ENCODE measurements around the gene CRTAC1. TPM values are rescaled to one million over a fixed set of nuclear protein-coding genes. Genes with fewer than 3 reads are reported as not detected.

The CRTAC1 gene
- polyA plus RNA-seq, 1 of the 3 experiments (the other 2 are of a cell fraction), result 0.05 TPM

- no peaks in the 10 kb centered on the region for H3K79me2 ChIP-seq (ENCODE audit: insufficient read depth)
- H3K36me3 ChIP-seq (replicated peaks in 1 of 2; ENCODE audit: control insufficient read depth in 1 of 2, insufficient read depth in 2 of 2, low read length in 1 of 2), result no peaks in the 10 kb centered on the region
- H3F3A ChIP-seq (replicated peaks; ENCODE audit: insufficient read depth), result no peaks in the 10 kb centered on the region
- no peak for DNase-seq
- H3K27me3 ChIP-seq (ENCODE audit: insufficient read depth), result no peaks in the 10 kb centered on the region
- TF ChIP-seq, protein P1, sequence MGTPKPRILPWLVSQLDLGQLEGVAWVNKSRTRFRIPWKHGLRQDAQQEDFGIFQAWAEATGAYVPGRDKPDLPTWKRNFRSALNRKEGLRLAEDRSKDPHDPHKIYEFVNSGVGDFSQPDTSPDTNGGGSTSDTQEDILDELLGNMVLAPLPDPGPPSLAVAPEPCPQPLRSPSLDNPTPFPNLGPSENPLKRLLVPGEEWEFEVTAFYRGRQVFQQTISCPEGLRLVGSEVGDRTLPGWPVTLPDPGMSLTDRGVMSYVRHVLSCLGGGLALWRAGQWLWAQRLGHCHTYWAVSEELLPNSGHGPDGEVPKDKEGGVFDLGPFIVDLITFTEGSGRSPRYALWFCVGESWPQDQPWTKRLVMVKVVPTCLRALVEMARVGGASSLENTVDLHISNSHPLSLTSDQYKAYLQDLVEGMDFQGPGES (IDR thresholded peaks at IDR 0.05; ENCODE audit: low read depth, low read length), result no peak
- TF ChIP-seq RFX5 (IDR thresholded peaks at IDR 0.05; ENCODE audit: low read length) (no peak), TCF12 (IDR thresholded peaks at IDR 0.05) (no peak), RAD21 (IDR thresholded peaks at IDR 0.05; ENCODE audit: low read length) (no peak), GABPA (IDR thresholded peaks at IDR 0.05; ENCODE audit: low read depth) (no peak)
- no peak overlapping the region for H3K4me3 ChIP-seq (ENCODE audit: low read depth in 2 of 2, low read length in 1 of 2)
- no peak overlapping the region for H2AFZ ChIP-seq (ENCODE audit: low read depth)
- CTCF ChIA-PET, result interaction anchor here (0.7 kb wide), 1 partner anchor 52 kb away, joined by 3 read pairs; no protein-coding TSS in a partner anchor
- no peaks in the 10 kb centered on the region for H3K9me3 ChIP-seq
- H3K27ac ChIP-seq (ENCODE audit: low read depth in 2 of 2, low read length in 1 of 2), result no peak overlapping the region
- no peaks in the 10 kb centered on the region for H4K20me1 ChIP-seq (ENCODE audit: insufficient read depth)
- H3K9ac ChIP-seq, result no peak overlapping the region
- POLR2A ChIA-PET, result no interaction called here
- H3K4me1 ChIP-seq (ENCODE audit: control insufficient read depth in 1 of 2, insufficient read depth in 2 of 2, low read depth in 1 of 2, low read length in 1 of 2), result no peaks in the 10 kb centered on the region
- no peak overlapping the region for H3K4me2 ChIP-seq
- H3K9me2 ChIP-seq, result no peaks in the 10 kb centered on the region
- 52% methylated on average over 3 of the region's 3 CpGs for WGBS (ENCODE audit: low lambda C conversion rate)
These were observed 52.7 kb downstream of the CRTAC1 start for GRCh38 chr10:97977673-97978072.

- WGBS (ENCODE audit: low lambda C conversion rate), result 52% methylated on average over 9 of the region's 12 CpGs
- POLR2A ChIA-PET, result no interaction called here
- Histone ChIP-seq H3K27me3 (ENCODE audit: insufficient read depth) (no peaks in the 10 kb centered on the region), H3K9ac (no peak overlapping the region), H3K4me2 (no peak overlapping the region), H3K4me1 (ENCODE audit: control insufficient read depth in 1 of 2, insufficient read depth in 2 of 2, low read depth in 1 of 2, low read length in 1 of 2) (no peaks in the 10 kb centered on the region), H3K4me3 (ENCODE audit: low read depth in 2 of 2, low read length in 1 of 2) (no peak overlapping the region), H3K9me2 (no peaks in the 10 kb centered on the region), H3F3A (replicated peaks; ENCODE audit: insufficient read depth) (no peaks in the 10 kb centered on the region), H3K9me3 (no peaks in the 10 kb centered on the region), H2AFZ (ENCODE audit: low read depth) (no peak overlapping the region), H3K36me3 (replicated peaks in 1 of 2; ENCODE audit: control insufficient read depth in 1 of 2, insufficient read depth in 2 of 2, low read length in 1 of 2) (no peaks in the 10 kb centered on the region), H3K27ac (ENCODE audit: low read depth in 2 of 2, low read length in 1 of 2) (no peak overlapping the region), H4K20me1 (ENCODE audit: insufficient read depth) (no peaks in the 10 kb centered on the region), H3K79me2 (ENCODE audit: insufficient read depth) (no peaks in the 10 kb centered on the region)
- DNase-seq, result no peak
- CTCF ChIA-PET, result interaction anchor here (0.8 kb wide), 1 partner anchor 159 kb away, joined by 3 read pairs; the partner anchor contains the start of gene R3HCC1L
- no peak for TF ChIP-seq USF1 (IDR thresholded peaks at IDR 0.05; ENCODE audit: borderline replicate concordance, low read depth)
- TF ChIP-seq TEAD4 (IDR thresholded peaks at IDR 0.05; ENCODE audit: borderline replicate concordance, insufficient read depth), result no peak
- TF ChIP-seq GATA2 (CRISPR knock-in tag; IDR thresholded peaks at IDR 0.05), result no peak
- TF ChIP-seq EZH2phosphoT487 (IDR thresholded peaks at IDR 0.05; ENCODE audit: borderline replicate concordance, low read depth), result no peak
- no peak for TF ChIP-seq FOXJ3 (CRISPR knock-in tag; IDR thresholded peaks at IDR 0.05)
- TF ChIP-seq RXRA (IDR thresholded peaks at IDR 0.05; ENCODE audit: borderline replicate concordance, low read depth), result no peak
- TF ChIP-seq ELF1 (IDR thresholded peaks at IDR 0.05), result no peak
- no peak for TF ChIP-seq EP300 (IDR thresholded peaks at IDR 0.05; ENCODE audit: borderline replicate concordance in 1 of 2, low read depth in 1 of 2, low read length in 1 of 2)
- TF ChIP-seq MEF2A (IDR thresholded peaks at IDR 0.05; ENCODE audit: borderline replicate concordance, low read depth), result no peak
- no peak for TF ChIP-seq MXI1 (IDR thresholded peaks at IDR 0.05; ENCODE audit: low read depth, low read length)
- TF ChIP-seq, protein P2, sequence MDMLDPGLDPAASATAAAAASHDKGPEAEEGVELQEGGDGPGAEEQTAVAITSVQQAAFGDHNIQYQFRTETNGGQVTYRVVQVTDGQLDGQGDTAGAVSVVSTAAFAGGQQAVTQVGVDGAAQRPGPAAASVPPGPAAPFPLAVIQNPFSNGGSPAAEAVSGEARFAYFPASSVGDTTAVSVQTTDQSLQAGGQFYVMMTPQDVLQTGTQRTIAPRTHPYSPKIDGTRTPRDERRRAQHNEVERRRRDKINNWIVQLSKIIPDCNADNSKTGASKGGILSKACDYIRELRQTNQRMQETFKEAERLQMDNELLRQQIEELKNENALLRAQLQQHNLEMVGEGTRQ (IDR thresholded peaks at IDR 0.05; ENCODE audit: borderline replicate concordance, low read depth, low read length), result no peak
- TF ChIP-seq TAF1 (IDR thresholded peaks at IDR 0.05; ENCODE audit: borderline replicate concordance, low read depth, low read length), result no peak
These were observed 54.8 kb downstream of the CRTAC1 start for GRCh38 chr10:97975598-97975997.
